AG04450 (cell line): ENCODE data around the gene UTF1. TPM values are rescaled to one million over a fixed set of nuclear protein-coding genes. Genes with fewer than 3 reads are reported as not detected.

Source experiments
- CTCF ChIA-PET: fragments of 300-600, 350-600 bp; formaldehyde crosslinking; extraction: SDS; loops from one replicate; lab custom pipeline; 2022; ENCODE audit warnings: antibody characterized with exemption, inconsistent platforms; lab: Charles Lee
- POLR2A ChIA-PET: fragments of 350-600 bp; formaldehyde crosslinking; extraction: SDS; loops from one replicate; lab custom pipeline; 2021; ENCODE audit warnings: antibody characterized with exemption, inconsistent platforms; lab: Yijun Ruan, JAX
- DNase-seq: peaks from one replicate; pipeline ENCODE4 v3.0.0-alpha.2; 2011; ENCODE audit warnings: low read depth, low spot score
- H3K27ac ChIP-seq: one replicate; pipeline ENCODE4 v1.5.1; 2012; ENCODE audit warnings: low read depth, low read length, control low read depth
- H3K27me3 ChIP-seq: one replicate; pipeline ENCODE4 v1.6.0; 2012; ENCODE audit warnings: low read length; ENCODE audit not compliant: control insufficient read depth, insufficient read depth
- H3K4me3 ChIP-seq: 2 replicates; pipeline ENCODE4 v1.5.1; 2011; ENCODE audit warnings: mild to moderate bottlenecking, low read depth, low read length, control low read depth
- H3K9me3 ChIP-seq: 2 replicates; pipeline ENCODE4 v1.5.1; 2012; ENCODE audit warnings: low read length; ENCODE audit not compliant: control insufficient read depth, insufficient read depth
- CTCF ChIP-seq: IDR thresholded peaks from 2 replicates; pipeline ENCODE4 v1.5.1; 2011; ENCODE audit warnings: low read depth, low read length, control low read depth, inconsistent platforms
- polyA plus RNA-seq: library from polyadenylated mRNA; depleted of rRNA; stranded (reverse); fragments of >200 nt; gene quantifications from 2 replicates; pipeline ENCODE4 v1.2.3, GENCODE V29; 2011

Gene UTF1
- polyA plus RNA-seq, 1 experiment = not detected

- Histone ChIP-seq H3K9me3 (no peaks in the 10 kb centered on the region; the same call in 1 of the 2 replicates), H3K27ac (no peak overlapping the region), H3K27me3 (peaks cover 14% of the 10 kb centered on the region), H3K4me3 (no peak overlapping the region)
- no peak for TF ChIP-seq CTCF
- ChIA-PET POLR2A (no interaction called here), CTCF (no interaction called here)
- no peak for DNase-seq
Measured at GRCh38 chr10:133272301-133272963, 42.4 kb downstream of the UTF1 start.

GRCh38 chr10:133272964-133273420, 43.0 kb downstream of the UTF1 start:
- no peak overlapping the region for H3K4me3 ChIP-seq
- no peak for DNase-seq
- CTCF ChIA-PET = no interaction called here
- no peaks in the 10 kb centered on the region; the same call in 1 of the 2 replicates for H3K9me3 ChIP-seq
- POLR2A ChIA-PET = no interaction called here
- TF ChIP-seq CTCF = no peak
- peaks cover 14% of the 10 kb centered on the region for H3K27me3 ChIP-seq
- H3K27ac ChIP-seq = no peak overlapping the region

GRCh38 chr10:133273534-133274143, 43.6 kb downstream of the UTF1 start:
- POLR2A ChIA-PET = no interaction called here
- Histone ChIP-seq H3K4me3 (no peak overlapping the region), H3K27me3 (peaks cover 14% of the 10 kb centered on the region), H3K27ac (no peak overlapping the region), H3K9me3 (no peaks in the 10 kb centered on the region; the same call in 1 of the 2 replicates)
- no peak for TF ChIP-seq CTCF
- CTCF ChIA-PET = no interaction called here
- no peak for DNase-seq

GRCh38 chr10:133274751-133275683, 45.0 kb downstream of the UTF1 start:
- peaks cover 14% of the 10 kb centered on the region for H3K27me3 ChIP-seq
- H3K9me3 ChIP-seq = no peaks in the 10 kb centered on the region; the same call in 1 of the 2 replicates
- ChIA-PET CTCF (interaction anchor here (0.5 to 1.1 kb wide), 2 partner anchors 31 to 54 kb away, joined by 3 read pairs; no protein-coding TSS in a partner anchor), POLR2A (no interaction called here)
- no peak overlapping the region for H3K27ac ChIP-seq
- no peak for DNase-seq
- no peak for TF ChIP-seq CTCF
- H3K4me3 ChIP-seq = no peak overlapping the region
